HG03025 (cell line): ENCODE measurements around the gene ARMC9.
"Not testable (repeated sequence)": the region's sequence is repeated elsewhere in the genome, so short reads cannot be mapped to it uniquely, and the experiment has no call there.

Source experiments
- ATAC-seq: cut with Tn5 transposase; IDR thresholded peaks from one replicate; pipeline ENCODE4 v1.9.1; 2021; ENCODE audit warnings: mild to moderate bottlenecking, moderate library complexity; ENCODE audit not compliant: unreplicated experiment, low FRiP score

Gene ARMC9

DNA sequence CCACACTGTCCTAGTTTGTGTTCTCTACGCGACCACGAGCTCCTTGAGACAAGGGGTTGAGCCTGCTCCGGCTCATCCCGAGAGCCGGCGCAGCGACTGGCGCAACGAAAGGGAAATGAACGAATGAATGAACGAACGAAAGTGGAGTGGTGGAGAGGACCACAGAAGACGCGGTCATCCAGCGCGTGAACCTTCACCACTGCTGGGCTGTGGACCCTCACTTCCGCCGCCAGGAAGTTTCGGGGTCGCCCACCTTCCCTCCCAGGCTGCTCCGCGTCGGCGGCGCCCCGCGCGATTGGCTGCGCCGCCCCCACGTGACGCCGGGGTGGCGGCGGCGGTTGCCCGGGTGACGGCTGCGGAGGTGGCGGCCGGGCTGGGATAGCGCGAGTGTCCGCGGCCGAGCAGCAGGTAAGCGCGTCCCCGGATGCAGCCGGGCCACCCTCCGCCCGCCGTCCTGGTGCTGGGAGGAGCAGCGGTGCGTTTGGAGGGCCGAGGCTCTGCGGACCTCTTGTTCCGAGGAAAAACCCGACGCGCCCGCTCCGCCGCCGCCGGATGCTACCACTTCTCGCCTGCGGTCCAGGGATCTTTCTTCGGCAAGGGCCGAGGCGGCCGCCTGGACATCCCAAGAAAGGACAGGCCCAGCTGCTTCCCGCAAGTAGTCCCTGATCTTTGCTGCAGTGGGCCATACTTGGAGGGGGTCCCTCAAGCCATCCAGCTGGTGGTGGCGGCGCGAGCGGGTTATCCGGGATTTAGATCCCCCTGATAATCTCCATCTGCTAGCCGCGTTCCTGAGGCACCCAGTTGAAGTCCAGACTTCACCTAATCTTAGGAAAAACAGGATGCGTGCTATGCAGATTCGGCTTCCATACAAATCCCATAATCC is at the start of gene ARMC9:
Gene ARMC9, plus strand, starts transcription at position 341 of the 883 bp plus-strand sequence. CDS start 7,608 bp downstream, outside the sequence.
- peak; percentile 92 for ATAC-seq

DNA sequence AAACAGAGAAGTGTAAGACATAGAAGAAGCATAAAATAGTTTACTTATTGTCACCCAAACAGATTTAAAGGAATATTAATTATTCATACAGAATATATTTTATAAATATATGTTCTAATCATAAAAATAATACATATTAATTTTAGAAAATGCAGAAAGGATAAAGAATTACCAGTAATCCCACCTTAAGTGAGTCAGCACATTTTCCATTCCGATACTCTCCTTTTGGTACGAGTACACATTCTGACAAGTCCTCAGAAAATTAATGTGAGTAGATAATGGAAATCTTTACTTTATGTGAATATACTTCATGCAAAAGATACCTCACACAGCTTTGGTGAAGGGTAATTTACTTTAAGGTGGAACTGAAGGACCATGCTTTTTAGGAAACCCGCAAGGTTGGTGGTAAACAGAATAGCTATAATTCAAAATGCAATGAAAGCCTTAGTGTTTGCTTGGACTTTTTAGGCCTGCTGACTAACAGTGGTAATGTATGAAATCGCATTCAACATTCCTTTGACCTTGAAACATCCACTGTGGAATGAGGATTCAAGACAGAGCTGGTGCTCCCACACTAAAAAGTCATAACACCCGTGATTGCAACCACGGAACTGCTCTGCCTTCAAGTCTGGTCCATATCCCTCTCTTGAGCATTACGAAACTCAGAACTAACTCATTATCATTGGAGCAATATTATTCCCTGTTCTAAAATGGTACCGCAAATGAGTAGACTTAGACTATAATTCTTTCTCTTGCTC is 45.5 kb upstream of the ARMC9 start:
- ATAC-seq: no peak

GRCh38 chr2:231159306-231159705 is 39.1 kb upstream of the ARMC9 start:
- no peak for ATAC-seq

DNA sequence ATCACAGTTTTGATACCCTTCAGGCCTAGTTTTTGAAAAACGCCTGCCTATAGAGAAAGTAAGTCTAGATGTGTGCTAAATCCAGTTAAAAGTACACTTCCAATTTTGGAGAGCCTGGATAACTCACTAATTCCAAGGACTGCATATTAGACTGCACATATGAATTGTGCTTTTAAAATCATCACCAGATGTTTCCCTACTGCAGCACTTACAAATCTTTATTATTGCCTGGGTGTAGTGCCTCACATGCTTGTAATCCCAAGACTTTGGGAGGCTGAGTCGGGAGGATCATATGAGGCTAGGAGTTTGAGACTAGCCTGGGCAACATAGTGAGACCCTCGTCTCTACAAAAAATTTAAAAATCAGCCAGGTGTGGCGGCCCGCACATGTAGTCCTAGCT is 37.7 kb upstream of the ARMC9 start:
- ATAC-seq: no peak

DNA sequence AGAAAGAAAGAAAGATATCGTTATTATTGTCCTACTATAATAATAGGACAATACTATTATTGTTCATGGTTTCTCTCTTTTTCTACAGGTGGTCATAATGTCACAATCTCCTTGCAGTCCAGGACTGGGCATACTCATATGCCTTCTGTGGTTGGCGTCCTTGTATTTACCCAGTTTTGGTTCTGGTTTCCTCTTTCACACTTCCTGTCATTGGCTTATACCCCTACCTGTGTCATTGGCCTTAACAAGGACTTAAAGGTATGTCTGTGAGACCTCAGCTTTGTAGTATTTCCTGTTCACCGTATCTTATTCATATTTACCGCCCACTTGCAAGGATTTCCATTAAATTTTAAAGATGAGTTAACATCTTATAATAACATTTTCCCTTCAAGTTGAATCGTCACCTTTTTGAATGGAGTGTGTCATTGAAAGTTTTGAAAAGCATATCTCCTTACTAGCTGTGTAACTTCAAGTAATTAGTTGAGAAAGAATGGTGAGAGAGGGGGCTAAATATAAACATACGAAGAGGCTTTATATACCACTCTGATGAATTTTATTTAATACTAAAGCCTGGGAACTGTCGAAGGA is 37.1 kb upstream of the ARMC9 start:
- ATAC-seq: no peak

GRCh38 chr2:231161877-231162329 is 36.5 kb upstream of the ARMC9 start:
- no peak for ATAC-seq

GRCh38 chr2:231163011-231163410 is 35.4 kb upstream of the ARMC9 start:
- ATAC-seq: no peak

DNA sequence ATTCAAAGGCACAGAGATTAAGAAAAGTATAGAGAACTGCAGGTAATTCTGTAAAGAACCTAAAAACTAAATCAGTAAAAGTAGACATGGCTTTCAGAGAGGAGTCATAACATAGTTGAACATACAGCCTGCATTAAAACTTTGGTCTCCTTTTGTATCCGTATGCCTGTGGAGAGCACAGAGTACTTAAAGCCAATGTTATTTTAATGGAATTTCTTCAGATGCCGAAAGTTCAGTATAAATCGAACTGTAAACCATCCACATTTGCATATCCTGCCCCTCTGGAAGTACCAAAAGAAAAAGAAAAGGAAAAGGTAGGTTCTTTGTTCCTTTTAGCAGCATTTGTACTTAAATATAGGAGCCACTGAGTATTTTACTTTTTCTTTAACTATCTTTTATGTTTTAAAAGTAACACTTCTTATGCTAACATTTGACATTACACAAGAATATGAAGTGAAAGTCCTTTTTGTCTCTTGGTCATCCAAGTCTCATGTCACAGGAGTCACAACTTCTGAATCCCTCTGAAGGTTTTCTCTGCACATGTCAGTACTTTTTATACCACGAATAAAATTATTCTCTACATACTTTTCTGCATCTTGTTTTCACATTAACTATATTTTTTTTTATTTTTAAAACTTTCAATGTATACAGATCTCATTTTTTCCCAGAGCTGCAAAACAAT is 34.9 kb upstream of the ARMC9 start:
- no peak for ATAC-seq

GRCh38 chr2:231167745-231168459 is 30.5 kb upstream of the ARMC9 start:
- no peak for ATAC-seq

DNA sequence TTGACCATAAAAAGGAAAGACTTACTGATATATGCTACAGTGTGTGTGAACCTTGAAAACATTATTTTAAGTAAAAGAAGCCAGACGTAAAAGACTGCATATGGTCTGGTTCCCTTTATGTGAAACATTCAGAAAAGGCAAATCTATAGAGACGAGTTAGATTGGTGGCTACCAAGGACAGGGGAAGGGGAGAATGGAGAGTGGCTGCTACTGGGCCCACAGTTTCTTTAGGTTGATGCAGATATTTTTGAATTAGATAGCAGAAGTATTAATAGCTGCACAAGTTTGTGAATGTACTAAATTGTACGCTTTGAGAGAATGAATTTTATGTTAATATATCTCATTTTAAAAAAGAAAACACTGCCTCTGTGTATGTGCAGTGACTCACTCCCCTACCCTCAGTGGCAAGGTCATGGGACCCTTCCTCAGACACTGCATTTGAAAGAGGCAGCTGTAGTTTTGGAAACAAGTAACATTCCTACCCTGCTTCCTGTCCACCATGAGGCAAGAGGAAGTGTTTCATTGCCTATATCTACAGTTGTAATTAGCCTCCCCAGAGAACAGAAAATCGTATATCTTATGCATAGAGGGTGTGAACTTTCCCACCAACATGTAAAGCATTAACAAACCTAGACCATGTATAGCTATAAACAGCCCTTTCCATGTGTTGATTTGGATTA is 29.8 kb upstream of the ARMC9 start:
- no peak for ATAC-seq

- ATAC-seq: no peak
These were observed 28.9 kb upstream of the ARMC9 start for GRCh38 chr2:231169488-231169887.

GRCh38 chr2:231170055-231170454 is 28.4 kb upstream of the ARMC9 start:
- no peak for ATAC-seq

GRCh38 chr2:231172025-231172424 is 26.4 kb upstream of the ARMC9 start:
- no peak for ATAC-seq

DNA sequence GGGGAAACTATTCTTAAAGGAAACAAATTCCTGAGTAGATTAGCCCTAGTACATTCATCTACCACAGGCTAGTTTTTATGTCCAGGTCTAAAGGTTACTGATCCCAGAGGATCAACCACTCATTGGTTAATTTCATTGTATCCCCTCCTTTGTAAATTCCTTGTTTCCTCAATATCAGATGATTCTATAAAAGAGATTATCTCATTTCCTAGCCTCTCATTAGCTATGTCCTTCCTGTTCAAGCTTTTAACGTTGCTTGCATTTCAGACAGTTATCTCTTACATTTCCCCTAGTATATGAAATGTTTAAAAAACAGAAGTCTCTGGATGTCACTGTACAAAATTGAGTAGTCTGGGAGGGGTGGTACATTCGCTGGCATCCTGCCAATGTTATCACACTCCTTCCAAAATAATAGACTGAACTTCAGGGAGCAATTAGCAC is 24.2 kb upstream of the ARMC9 start:
- ATAC-seq: no peak

- no peak for ATAC-seq
These were observed 22.4 kb upstream of the ARMC9 start for GRCh38 chr2:231176066-231176465.

GRCh38 chr2:231177156-231178025 is 21.0 kb upstream of the ARMC9 start:
- ATAC-seq: no peak

DNA sequence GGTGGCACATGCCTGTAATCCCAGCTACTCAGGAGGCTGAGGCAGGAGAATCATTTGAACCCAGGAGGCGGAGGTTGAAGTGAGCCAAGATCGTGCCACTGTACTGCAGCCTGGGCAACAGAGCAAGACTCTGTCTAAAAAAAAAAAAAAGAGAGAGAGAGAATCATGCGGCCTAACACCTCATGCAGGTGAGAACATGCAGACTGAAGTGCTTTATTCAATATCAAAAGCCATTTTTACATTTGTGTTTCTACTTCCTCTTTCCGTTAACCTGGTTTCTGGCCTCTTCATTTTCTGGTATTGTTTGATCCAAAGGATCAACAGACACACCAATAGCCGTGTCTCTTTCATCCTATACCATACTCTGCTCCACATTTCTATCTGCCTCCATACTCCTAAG is 19.6 kb upstream of the ARMC9 start:
- ATAC-seq: not testable (repeated sequence)

DNA sequence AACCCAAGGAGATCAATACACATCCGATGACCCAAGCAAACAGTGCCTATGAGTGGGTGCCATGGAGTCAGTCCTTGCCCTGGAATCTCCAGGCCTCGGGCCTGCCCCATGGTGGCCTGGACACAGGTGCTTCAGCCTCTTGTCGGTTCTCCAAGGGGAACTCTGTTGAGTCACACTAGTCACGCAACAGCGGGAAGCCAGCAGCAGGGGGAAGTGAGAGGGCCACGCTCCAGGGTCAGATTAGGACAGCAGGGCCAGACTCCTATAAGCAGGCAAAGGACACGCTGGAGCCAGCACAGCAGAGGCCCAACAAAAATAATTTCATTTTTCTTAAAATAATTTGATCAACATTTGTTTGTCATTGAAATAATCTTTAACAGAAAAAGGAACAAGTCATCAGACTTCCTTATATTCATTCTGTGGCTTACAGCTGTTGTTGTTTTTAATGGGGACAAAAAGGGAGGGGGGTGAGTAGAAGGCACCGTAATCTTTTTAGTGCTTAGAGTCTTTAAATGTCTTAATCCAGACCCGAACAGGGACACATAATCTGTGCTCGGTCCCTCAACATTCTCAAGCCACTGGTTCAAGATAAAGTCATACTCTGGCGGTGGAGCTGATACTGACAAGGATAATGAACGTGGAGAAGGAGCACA is 16.4 kb upstream of the ARMC9 start:
- ATAC-seq: no peak
